Measurements from ENCODE around the gene MACROH2A2. TPM values are rescaled to one million over a fixed set of nuclear protein-coding genes. Genes with fewer than 3 reads are reported as not detected.
A peak's percentile ranks its signal among the peaks of the same experiment; 100 is the strongest.

The MACROH2A2 gene
- total and polyA plus RNA-seq, 2 of the 13 experiments (the other 11 are each of a cell fraction or from before 2014, with no cell fraction given) = 9.8 to 43.1 TPM

GRCh38 chr10:70145666-70146488 is 93.2 kb downstream of the MACROH2A2 start (continued):
- TF ChIP-seq ZBTB34 (CRISPR knock-in tag; IDR thresholded peaks at IDR 0.05) (0 out of 2 replicates have a peak, but pooled peaks have one; percentile 75), MYNN (CRISPR knock-in tag; IDR thresholded peaks at IDR 0.05; ENCODE audit: low read depth) (no peak), ZBTB42 (CRISPR knock-in tag; IDR thresholded peaks at IDR 0.05) (no peak), TEF (CRISPR knock-in tag; IDR thresholded peaks at IDR 0.05) (no peak), ZNF451 (CRISPR knock-in tag; IDR thresholded peaks at IDR 0.05) (peak; percentile 89; the same call in 1 of the 2 replicates), ZNF280D (CRISPR knock-in tag; IDR thresholded peaks at IDR 0.05) (no peak; the same call in 1 of the 2 replicates), ZNF7 (CRISPR knock-in tag; IDR thresholded peaks at IDR 0.05) (no peak), ZNF274 (CRISPR knock-in tag; IDR thresholded peaks at IDR 0.05) (no peak), GABPA (IDR thresholded peaks at IDR 0.05; ENCODE audit: low read depth, low read length) (no peak), GABPA (CRISPR knock-in tag; IDR thresholded peaks at IDR 0.05; ENCODE audit: low read depth) (no peak), ZNF557 (CRISPR knock-in tag; IDR thresholded peaks at IDR 0.05) (no peak; the same call in 1 of the 2 replicates), ZNF460 (CRISPR knock-in tag; IDR thresholded peaks at IDR 0.05; ENCODE audit: borderline replicate concordance) (no peak), TERF1 (CRISPR knock-in tag; IDR thresholded peaks at IDR 0.05) (no peak), ZSCAN9 (CRISPR knock-in tag; IDR thresholded peaks at IDR 0.05; ENCODE audit: borderline replicate concordance) (0 out of 2 replicates have a peak, but pooled peaks have one; percentile 17), ZFP41 (CRISPR knock-in tag; IDR thresholded peaks at IDR 0.05; ENCODE audit: borderline replicate concordance) (peak; percentile 46; the same call in 1 of the 2 replicates), HNRNPLL (IDR thresholded peaks at IDR 0.05; ENCODE audit: low read depth, low read length, poor library complexity, severe bottlenecking) (peak; percentile 65), ZFP37 (CRISPR knock-in tag; IDR thresholded peaks at IDR 0.05; ENCODE audit: borderline replicate concordance) (no peak), LRRFIP1 (CRISPR knock-in tag; conservative IDR thresholded peaks at IDR 0.05) (no peak), JUNB (CRISPR knock-in tag; IDR thresholded peaks at IDR 0.05; ENCODE audit: borderline replicate concordance) (peak; percentile 29; the same call in 1 of the 2 replicates)
